ENCODE data around the gene S100G. TPM values are rescaled to one million over a fixed set of nuclear protein-coding genes. Genes with fewer than 3 reads are reported as not detected.

S100G gene
- polyA plus RNA-seq, 12 donors: not detected

DNA sequence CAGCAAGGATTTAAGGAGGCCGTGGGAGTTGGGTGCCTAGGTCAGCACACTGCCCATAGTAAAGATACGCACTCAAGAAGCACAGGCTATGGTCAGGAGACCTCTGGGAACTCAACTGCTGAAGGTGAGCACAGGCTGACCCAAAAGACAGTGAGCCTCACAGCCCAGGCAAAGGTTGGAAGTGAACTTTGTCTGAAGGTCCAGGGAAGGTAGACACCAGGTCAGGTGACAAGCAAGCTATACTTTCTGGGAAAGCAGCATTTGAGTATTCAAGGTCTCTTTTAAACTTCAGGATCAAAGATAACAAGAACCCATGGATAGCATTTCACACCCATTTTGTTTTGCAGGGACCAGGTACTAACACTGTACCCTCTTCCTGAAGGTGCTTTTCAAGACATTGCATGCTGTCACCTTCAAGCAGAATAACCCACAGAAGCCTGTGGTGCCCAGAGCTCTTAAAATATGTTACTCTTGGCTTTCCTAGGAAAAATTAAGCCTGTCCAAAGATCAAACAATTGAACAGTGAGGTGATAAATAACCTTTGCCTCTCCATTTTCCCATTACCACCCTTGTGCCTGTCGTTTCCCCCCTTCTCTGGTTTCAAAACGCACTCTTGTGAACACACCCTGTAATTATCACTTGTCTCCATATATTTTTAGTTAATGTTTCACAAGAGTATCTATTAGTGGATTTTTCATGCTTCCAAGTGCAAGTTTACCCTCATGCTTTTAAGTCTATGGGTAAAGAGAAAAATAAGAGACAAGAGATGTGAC lies 3.4 kb upstream of the S100G start:
- DNase-seq: no peak

DNA sequence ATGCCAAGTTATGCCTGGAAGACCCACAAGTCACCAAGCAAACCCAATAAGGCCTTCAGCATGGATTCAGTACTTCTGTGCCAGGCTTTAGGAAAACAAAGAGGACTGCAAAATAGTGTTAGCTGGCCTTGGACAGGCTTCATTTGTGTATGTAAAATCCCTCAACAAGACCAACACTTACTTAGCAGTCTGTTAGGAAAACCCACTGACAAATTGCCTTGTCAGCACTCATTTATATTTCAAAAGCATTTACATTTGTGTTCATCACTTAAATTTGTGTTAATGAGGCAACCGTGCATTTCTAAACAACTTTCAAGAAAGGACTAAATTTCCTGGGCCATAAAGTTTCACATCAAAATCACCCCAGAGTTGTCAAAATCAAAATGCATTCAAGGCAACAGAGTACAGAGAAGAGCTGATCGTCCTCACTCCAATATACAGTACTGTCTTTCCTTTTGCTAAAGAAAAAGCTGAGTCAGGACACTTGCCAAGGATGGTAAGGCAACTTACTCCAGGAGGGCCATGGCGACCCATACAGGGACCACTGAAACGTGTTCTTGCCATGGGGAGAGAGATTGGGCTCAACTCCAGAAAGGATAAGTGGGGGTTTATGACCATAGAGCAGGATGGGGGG lies 1.6 kb downstream of the S100G start:
- no peak for DNase-seq

DNA sequence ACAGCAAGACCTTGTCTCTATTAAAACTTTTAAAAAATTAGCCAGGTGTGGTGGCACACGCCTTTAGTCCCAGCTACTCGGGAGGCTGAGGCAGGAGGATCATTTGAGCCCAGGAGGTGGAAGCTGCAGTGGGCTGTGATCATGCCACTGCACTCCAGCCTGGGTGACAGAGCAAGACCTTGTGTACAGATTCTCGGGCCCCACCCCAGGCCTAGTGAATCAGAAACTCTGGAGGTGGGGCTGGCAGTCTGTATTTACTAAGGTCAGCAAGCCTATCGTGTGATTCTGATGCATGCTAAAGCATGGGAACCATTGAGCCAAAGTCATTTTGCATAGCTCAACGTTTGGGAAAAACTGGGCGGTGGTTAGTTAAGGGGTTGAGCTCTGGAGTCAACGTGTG lies 3.5 kb downstream of the S100G start:
- DNase-seq: no peak

DNA sequence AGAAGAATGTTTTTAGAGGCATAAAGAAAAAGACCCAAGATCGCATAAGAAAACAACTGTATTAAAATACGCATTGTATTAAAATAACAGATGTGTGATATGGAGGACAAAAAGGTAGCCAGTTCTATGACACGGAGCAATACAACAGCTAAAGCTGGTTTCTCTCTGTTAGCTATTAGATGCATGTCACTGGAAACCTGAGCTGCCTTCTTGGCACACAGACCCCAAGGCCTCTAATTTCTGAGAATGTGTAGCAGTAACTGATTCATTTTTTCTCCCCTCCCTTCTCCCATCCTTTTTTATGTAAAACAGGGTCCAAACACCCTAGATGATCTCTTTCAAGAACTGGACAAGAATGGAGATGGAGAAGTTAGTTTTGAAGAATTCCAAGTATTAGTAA lies 4.1 kb downstream of the S100G start:
- DNase-seq: no peak

DNA sequence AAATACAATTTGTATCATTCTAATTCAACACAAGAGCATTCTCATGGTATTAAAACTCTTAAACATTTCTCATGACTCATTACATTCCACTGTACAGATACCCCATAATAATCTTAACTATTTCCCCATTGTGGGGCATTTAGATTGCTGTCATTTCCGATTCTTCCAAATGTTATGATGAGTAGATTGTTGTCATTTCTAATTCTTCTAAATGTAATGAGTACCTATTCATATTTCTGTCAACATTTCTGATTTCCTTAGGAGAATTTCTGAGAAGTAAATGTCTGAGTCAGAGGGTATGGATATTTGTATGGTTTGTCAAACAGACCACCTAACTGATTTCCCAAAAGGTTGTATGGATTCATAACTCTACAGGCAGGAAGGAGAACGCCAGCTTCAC lies 8.3 kb downstream of the S100G start:
- DNase-seq: no peak

DNA sequence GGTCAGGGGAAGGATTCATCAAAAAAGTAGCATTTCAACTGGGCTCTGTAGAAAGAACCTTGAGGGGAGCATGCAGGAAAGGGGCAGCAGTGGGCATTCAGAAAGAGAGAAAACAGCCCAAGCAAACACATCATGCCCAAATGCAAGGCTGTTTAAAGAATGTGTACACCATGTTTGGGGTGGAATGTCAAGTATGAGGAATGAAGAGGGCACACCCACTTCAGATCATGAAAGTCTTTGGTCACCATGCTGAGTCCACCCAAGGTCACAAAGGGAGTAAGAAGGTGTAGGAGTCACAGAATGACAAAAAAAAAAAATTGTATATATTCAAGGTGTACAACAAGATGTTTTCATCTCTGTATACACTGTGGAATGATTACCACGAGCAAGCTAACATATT lies 9.4 kb downstream of the S100G start:
- no peak for DNase-seq

DNA sequence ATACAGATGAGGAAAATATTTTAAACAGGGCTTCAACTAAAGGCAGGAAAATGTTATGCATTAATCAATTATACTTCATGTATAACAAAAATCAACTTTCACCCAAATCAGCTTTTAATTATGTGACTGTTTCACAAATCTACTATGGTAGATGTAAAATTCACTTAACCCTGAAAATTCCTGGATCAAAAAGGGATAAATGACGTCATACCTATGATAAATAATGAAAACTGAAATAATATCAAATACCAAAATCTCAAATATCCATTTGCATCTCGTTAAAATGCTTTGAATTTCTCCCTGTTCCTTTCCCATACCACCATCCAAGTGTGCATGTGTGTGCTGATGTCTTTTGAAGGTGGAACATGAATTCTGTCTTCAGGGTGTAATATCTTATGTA lies 11.5 kb downstream of the S100G start:
- DNase-seq: no peak

DNA sequence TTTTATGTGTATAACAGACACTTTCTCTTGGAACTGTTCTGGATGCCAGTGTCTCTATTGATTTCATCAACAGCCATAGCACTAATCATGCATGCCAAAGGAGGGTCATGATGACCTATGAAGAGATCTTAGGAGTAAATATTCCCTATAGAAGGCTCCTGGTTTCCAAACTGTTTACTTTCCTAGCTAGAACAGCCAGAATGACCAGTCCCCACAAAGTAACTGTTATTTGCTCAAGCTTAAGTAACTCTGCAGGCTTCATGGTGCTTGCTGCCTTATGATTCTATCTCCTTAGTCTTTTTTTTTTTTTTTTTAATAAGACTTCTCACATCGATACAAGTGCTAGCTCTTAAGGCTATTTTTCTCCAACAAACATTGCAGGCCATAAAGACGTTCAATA lies 12.4 kb downstream of the S100G start:
- DNase-seq: no peak

DNA sequence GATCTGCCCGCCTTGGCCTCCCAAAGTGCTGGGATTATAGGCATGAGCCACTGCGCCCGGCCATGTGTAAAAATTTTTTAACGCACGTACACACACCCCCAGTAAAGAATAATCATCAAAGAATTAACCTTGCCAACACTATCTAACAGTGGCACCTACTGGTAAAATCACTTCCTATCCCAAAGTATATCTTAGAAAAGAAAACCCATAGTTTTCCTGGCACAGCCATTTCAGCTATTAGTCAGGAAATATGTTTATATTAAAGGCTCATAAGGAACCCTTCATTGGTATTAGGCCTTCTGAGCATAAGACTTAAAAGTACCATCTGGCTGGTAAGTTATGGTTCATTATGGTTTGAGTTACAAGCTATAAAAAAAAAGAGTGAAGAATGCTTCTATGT lies 14.1 kb downstream of the S100G start:
- no peak for DNase-seq

DNA sequence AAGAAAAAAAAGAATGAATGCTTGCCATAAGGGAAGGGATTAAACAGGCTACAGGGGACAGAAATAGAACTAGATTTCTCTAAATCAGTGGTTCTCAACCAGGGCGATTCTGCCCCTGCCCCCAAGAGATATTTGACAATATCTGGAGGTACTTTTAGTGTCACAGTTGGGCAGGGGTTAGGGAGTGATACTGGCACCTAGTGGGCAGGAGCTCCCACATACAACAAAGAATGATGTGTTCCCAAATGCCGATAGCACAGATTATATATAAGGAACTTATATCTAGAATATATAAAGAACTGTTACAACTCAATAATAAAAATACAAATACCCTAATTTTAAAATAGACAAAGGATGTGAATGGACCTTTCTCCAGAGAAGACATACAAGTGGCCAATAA lies 14.7 kb downstream of the S100G start:
- no peak for DNase-seq

DNA sequence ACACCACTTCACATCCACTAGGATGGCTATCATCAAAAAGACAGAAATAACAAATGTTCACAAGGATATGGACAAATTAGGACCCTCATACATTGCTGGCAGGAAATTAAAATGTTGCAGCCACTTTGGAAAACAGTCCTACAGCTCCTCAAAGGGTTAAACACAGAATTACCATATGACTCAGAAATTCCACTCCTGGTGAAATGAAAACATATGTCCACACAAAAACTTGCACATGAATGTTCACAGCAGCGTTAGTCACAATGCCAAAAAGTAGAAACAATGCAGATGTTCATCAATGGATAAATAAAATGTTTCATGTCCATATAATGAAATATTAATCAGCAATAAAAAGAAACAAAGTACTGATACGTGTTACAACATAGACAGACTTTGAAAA lies 15.1 kb downstream of the S100G start:
- no peak for DNase-seq

DNA sequence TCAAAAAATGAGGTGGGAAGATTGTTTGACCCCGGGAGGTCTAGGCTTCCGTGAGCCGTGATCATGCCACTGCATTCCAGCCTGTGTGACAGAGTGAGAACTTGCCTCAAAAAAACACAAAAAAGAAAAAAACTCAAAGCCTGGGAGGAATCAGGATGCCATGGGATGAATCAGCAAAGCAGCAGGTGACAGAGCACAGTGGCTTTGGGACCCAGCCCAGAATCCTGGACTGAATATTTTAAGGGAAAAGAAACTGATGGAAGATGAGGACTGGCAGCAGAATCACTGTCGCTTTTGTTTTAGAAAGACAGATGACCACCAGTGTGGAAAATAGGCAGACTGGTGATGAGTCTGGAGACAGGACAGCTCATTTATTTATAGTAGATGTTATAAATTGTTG lies 16.6 kb downstream of the S100G start:
- no peak for DNase-seq

DNA sequence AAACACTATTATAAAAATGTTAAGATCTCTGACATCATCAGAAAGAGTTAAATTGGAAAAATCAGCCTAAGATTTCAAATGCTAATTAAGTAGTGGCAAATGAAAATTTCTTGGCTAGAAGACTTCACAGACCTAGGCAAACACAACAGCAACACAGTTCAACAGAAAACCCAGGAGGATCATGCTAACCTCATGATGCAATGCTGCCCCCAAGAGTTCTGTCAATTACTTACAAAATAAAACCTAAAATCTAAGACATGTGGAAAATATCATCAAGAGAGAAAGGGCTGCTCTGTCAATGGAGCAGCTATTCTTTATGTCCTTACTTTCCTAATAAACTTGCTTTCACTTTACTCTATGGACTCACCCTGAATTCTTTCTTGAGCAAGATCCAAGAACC lies 21.0 kb downstream of the S100G start:
- DNase-seq: peak; percentile 47

DNA sequence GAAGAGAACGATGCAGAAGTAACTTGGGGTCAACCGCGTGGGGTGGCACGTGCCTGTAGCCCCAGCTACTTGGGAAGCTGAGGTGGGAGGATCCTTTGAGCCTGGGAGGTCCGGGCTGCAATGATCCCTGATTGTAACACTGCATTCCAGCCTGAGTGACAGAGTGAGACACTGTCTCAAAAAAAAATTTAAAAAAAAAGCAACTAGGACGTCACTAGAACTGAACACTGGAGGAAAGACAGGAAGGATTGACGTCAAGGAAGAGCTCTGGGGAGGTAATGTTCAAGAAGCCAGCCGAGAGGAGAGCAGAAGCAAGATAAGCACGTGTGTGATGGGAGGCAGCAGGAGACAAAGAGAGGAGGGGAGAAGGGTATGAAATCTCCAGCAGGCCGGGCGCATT lies 28.7 kb downstream of the S100G start:
- no peak for DNase-seq

DNA sequence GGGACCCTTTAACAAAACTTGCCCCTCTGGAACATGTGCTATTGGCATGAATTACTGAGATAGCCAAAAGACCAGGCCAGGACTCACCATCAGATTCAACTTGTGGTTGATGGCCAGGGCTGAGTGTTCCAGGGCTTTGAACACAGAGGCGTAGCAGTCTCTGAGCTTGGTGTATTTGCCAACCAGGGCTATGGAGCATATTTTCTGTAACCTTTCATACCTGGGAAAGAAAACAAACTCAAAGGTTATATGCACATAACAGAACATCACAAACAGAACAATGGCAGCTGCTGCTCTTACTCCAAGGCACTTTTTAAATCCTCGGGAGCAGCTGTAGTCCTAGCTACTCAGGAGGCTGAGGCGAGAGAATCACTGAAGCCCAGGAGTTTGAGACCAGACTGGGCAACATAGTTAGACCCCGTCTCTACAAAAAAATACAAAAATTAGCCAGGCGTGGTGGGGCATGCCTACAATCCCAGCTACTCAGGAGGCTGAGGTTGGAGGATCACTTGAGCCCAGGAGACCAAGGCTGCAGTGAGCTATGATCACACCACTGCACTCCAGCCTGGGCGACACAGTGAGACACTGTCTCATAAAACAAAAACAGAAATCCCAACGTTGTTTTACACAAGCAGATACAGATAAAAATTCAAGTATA lies 33.2 kb downstream of the S100G start:
- no peak for DNase-seq

DNA sequence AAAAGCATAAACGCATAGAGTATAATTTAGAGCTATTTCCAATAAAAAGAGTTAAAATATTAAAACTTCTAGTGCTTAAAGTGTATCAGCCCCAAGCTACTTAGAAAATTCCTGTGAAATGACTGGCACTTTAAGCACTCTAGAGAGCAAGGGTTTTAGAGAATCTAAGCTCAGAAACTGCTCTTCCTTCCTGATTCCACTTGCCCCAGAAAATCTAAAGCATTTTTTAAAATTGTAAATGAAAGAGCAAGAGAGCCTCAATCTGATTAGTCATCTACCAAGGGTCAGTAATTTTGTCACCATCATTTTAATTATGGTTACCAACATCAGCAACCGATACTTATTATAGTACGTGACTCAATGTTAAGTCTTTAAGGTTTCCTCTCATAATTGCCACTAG lies 37.6 kb downstream of the S100G start:
- DNase-seq: no peak

DNA sequence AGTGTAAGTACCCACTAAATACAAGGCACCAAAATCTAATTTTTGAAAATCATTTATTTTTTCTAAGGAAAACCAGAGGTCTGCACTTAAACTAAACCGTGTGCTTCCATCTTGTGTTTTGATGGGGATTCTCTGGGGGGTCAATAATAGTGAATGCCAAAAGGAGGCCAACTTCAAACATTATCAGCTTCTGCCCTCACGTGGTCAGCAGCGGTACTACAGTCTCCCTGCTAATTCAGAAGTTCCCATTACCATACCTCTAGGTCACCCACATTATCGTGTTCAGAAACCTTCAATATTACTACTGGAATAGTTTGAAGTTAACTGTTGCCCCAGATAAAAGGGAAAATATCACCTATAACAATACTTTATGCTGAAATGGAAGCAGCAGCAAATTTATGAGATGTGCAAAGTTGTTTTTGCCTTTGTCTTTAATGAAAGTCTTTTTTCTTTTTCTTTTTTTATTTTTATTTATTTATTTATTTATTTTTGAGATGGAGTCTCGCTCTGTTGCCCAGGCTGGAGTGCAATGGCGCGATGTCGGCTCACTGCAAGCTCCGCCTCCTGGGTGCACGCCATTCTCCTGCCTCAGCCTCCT lies 45.2 kb downstream of the S100G start:
- DNase-seq: peak; percentile 42

DNA sequence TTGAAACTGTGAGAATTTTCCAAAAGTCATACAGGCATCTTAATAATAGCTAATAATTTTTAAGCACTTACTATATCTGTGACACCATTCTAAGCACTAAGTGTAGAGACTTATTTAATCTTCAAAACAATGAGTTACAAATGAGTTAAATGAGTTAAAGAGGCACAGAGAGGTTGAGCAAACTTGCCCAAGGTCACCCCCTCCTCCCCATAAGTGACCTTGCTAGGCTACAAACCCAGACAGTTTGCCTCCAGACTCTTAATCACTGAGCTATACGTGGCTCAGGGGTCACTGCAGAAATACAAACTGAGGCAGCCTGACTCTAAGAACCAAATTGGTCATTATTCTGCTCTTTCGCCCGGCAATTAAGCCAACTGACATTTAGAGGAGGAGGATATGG lies 47.0 kb downstream of the S100G start:
- no peak for DNase-seq

DNA sequence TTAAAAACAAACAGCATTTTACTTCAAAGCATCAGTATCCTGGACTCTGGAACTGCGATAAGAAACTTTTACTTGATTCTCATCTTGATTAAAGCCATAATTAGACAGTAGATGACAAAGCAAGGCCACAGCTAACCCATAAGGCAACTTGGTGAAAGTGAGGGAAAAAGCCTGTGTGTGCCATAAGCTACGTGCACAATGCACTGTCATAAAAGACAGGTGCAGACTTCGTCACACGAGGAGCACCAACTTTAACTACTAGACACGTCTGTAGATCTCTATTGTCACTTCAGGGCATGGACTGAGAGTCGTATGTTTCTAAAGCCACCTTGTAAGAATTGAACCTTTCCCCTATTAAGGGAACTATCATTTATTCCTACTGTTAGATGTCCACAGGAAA lies 49.4 kb downstream of the S100G start:
- no peak for DNase-seq

DNA sequence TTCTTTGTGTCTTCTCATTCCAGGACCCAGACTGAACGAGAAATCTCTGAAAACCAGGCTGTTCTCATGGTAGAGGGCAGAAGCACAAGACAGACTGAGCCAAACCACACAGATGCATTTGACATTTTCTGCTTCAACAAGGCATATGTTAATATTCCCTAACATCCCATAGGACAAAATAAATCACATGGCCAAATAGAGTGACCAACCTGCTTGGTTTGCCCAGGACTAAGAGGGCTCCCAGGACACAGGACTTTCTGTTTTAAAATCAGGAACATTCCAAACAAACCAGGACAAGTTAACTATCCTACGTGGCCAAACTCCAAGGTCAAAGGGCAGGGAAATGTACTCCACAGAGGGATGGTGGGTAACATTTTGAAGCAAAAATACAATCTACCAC lies 50.8 kb downstream of the S100G start:
- no peak for DNase-seq

DNA sequence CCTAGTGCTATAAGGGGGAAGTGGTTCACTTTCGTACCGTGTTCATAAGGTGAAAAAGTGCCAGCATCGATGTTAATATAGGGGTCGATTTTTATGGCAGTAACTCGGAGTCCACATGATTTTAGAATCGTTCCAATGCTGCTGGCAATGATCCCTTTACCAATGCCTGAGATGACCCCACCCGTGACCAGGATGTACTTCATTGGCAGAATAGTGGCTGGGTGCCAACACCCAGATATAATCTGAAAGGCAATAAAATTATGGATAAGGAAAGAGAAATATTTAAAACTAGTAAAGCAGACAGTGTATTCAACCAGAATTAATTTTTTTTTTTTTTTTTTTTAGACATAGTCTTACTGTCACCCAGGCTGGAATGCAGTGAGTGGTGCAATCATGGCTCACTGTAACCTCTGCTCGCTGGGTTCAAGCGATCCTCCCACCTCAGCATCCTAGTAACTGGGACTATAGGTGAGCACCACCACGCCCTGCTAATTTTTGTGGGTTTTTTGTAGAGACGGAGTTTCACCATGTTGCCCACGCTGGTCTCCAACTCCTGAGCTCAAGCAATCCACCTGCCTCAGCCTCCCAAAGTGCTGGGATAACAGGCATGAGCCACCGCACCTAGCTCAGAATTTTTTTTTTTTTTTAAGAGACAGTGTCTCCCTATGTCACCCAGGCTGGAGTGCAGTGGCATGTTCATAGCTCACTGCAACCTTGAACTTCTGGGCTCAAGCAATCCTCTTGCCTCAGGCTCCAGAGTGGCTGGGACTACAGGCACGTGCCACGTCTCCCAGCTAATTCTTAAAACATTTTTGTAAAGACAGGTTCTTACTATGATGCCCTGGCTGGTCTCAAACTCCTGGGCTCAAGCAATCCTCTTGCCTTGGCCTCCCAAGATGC lies 53.0 kb downstream of the S100G start:
- DNase-seq: no peak
